ENCODE results near the gene GPR157. TPM values are rescaled to one million over a fixed set of nuclear protein-coding genes. Genes with fewer than 3 reads are reported as not detected.

GPR157 gene
- total RNA-seq, 2 donors from 2014 or later, result 5.9 to 7.5 TPM

- Mint-ChIP-seq H3K36me3 (ENCODE audit: insufficient read depth in 2 of 2) (no peaks in the 10 kb centered on the region), H3K27ac (no peak within 1 kb of the TSS), H3K27me3 (ENCODE audit: low read depth) (peaks cover 11% of the 10 kb centered on the region), H3K4me1 (ENCODE audit: low read depth) (peaks cover 20% of the 10 kb centered on the region), H3K9me3 (no peaks in the 10 kb centered on the region), H3K4me3 (no peak within 1 kb of the TSS)
- DNase-seq, result no peak
- peak in 1 of 2 donors; percentile 25 for ATAC-seq (replicated peaks in 1 of 2)
Observed at GRCh38 chr1:9069326-9070100, 59.4 kb downstream of the GPR157 start, which contains the start of gene SLC2A5. Gene SLC2A5 (minus strand): TSS chr1:9069635. CDS start chr1:9069536, 99 bp downstream.

GRCh38 chr1:9068981-9069325 is 59.9 kb downstream of the GPR157 start:
- no peak overlapping the region for H3K27ac Mint-ChIP-seq
- no peak for ATAC-seq (replicated peaks in 1 of 2)
- no peaks in the 10 kb centered on the region for H3K36me3 Mint-ChIP-seq (ENCODE audit: insufficient read depth in 2 of 2)
- H3K9me3 Mint-ChIP-seq, result no peaks in the 10 kb centered on the region
- DNase-seq, result no peak
- peaks cover 17% of the 10 kb centered on the region for H3K4me1 Mint-ChIP-seq (ENCODE audit: low read depth)
- H3K4me3 Mint-ChIP-seq, result no peak overlapping the region
- H3K27me3 Mint-ChIP-seq (ENCODE audit: low read depth), result peaks cover 11% of the 10 kb centered on the region

- no peak for DNase-seq
- no peak overlapping the region for H3K27ac Mint-ChIP-seq
- peaks cover 11% of the 10 kb centered on the region for H3K27me3 Mint-ChIP-seq (ENCODE audit: low read depth)
- no peaks in the 10 kb centered on the region for H3K36me3 Mint-ChIP-seq (ENCODE audit: insufficient read depth in 2 of 2)
- no peak overlapping the region for H3K4me3 Mint-ChIP-seq
- no peaks in the 10 kb centered on the region for H3K9me3 Mint-ChIP-seq
- H3K4me1 Mint-ChIP-seq (ENCODE audit: low read depth), result peaks cover 17% of the 10 kb centered on the region
- ATAC-seq (replicated peaks in 1 of 2), result no peak
Observed at GRCh38 chr1:9066945-9067807, 61.7 kb downstream of the GPR157 start.

- Mint-ChIP-seq H3K27me3 (ENCODE audit: low read depth) (peaks cover 11% of the 10 kb centered on the region), H3K27ac (no peak overlapping the region), H3K9me3 (no peaks in the 10 kb centered on the region), H3K36me3 (ENCODE audit: insufficient read depth in 2 of 2) (no peaks in the 10 kb centered on the region), H3K4me1 (ENCODE audit: low read depth) (peaks cover 17% of the 10 kb centered on the region), H3K4me3 (no peak overlapping the region)
- DNase-seq (no peak), ATAC-seq (replicated peaks in 1 of 2) (no peak)
Observed at GRCh38 chr1:9065213-9065751, 63.6 kb downstream of the GPR157 start.

GRCh38 chr1:9062846-9063245 is 66.1 kb downstream of the GPR157 start:
- Mint-ChIP-seq H3K4me3 (no peak overlapping the region), H3K4me1 (ENCODE audit: low read depth) (peaks cover 6% of the 10 kb centered on the region), H3K36me3 (ENCODE audit: insufficient read depth in 2 of 2) (no peaks in the 10 kb centered on the region), H3K9me3 (no peaks in the 10 kb centered on the region), H3K27me3 (ENCODE audit: low read depth) (no peaks in the 10 kb centered on the region), H3K27ac (no peak overlapping the region)
- DNase-seq, result no peak
- no peak for ATAC-seq (replicated peaks in 1 of 2)

- Mint-ChIP-seq H3K27ac (no peak overlapping the region), H3K4me3 (no peak overlapping the region), H3K27me3 (ENCODE audit: low read depth) (no peaks in the 10 kb centered on the region), H3K36me3 (ENCODE audit: insufficient read depth in 2 of 2) (no peaks in the 10 kb centered on the region), H3K9me3 (no peaks in the 10 kb centered on the region), H3K4me1 (ENCODE audit: low read depth) (peaks cover 1% of the 10 kb centered on the region)
- ATAC-seq (replicated peaks in 1 of 2) (no peak), DNase-seq (no peak)
Observed at GRCh38 chr1:9062021-9062471, 66.9 kb downstream of the GPR157 start.

GRCh38 chr1:9061252-9061960 is 67.5 kb downstream of the GPR157 start:
- no peaks in the 10 kb centered on the region for H3K4me1 Mint-ChIP-seq (ENCODE audit: low read depth)
- H3K36me3 Mint-ChIP-seq (ENCODE audit: insufficient read depth in 2 of 2), result no peaks in the 10 kb centered on the region
- no peak overlapping the region for H3K4me3 Mint-ChIP-seq
- no peaks in the 10 kb centered on the region for H3K9me3 Mint-ChIP-seq
- DNase-seq (no peak), ATAC-seq (replicated peaks in 1 of 2) (no peak)
- no peak overlapping the region for H3K27ac Mint-ChIP-seq
- no peaks in the 10 kb centered on the region for H3K27me3 Mint-ChIP-seq (ENCODE audit: low read depth)

- Mint-ChIP-seq H3K27ac (no peak overlapping the region), H3K4me1 (ENCODE audit: low read depth) (no peaks in the 10 kb centered on the region), H3K9me3 (no peaks in the 10 kb centered on the region), H3K27me3 (ENCODE audit: low read depth) (no peaks in the 10 kb centered on the region), H3K4me3 (no peak overlapping the region), H3K36me3 (ENCODE audit: insufficient read depth in 2 of 2) (no peaks in the 10 kb centered on the region)
- DNase-seq (no peak), ATAC-seq (replicated peaks in 1 of 2) (no peak)
Observed at GRCh38 chr1:9059891-9060744, 68.8 kb downstream of the GPR157 start.

GRCh38 chr1:9058465-9058864 is 70.4 kb downstream of the GPR157 start:
- no peak overlapping the region for H3K4me3 Mint-ChIP-seq
- no peaks in the 10 kb centered on the region for H3K4me1 Mint-ChIP-seq (ENCODE audit: low read depth)
- H3K27me3 Mint-ChIP-seq (ENCODE audit: low read depth), result no peaks in the 10 kb centered on the region
- H3K27ac Mint-ChIP-seq, result no peak overlapping the region
- ATAC-seq (replicated peaks in 1 of 2) (no peak), DNase-seq (no peak)
- no peaks in the 10 kb centered on the region for H3K36me3 Mint-ChIP-seq (ENCODE audit: insufficient read depth in 2 of 2)
- no peaks in the 10 kb centered on the region for H3K9me3 Mint-ChIP-seq

GRCh38 chr1:9057851-9058250 is 71.1 kb downstream of the GPR157 start:
- Mint-ChIP-seq H3K27ac (no peak overlapping the region), H3K27me3 (ENCODE audit: low read depth) (no peaks in the 10 kb centered on the region), H3K4me1 (ENCODE audit: low read depth) (no peaks in the 10 kb centered on the region), H3K4me3 (no peak overlapping the region), H3K36me3 (ENCODE audit: insufficient read depth in 2 of 2) (no peaks in the 10 kb centered on the region), H3K9me3 (no peaks in the 10 kb centered on the region)
- no peak for DNase-seq
- no peak for ATAC-seq (replicated peaks in 1 of 2)

- ATAC-seq (replicated peaks in 1 of 2) (peak in 1 of 2 donors; percentile 51), DNase-seq (no peak)
- H3K36me3 Mint-ChIP-seq (ENCODE audit: insufficient read depth in 2 of 2), result no peaks in the 10 kb centered on the region
- H3K4me3 Mint-ChIP-seq, result peak overlapping the region in 1 of 2 donors; percentile 13
- H3K27ac Mint-ChIP-seq, result no peak overlapping the region
- H3K27me3 Mint-ChIP-seq (ENCODE audit: low read depth), result no peaks in the 10 kb centered on the region
- H3K9me3 Mint-ChIP-seq, result no peaks in the 10 kb centered on the region
- H3K4me1 Mint-ChIP-seq (ENCODE audit: low read depth), result no peaks in the 10 kb centered on the region
Observed at GRCh38 chr1:9052272-9053049, 76.4 kb downstream of the GPR157 start.

Measured in activated T-cell treated with anti-CD3 and anti-CD28 coated beads, Interleukin-2, amount 50 U/mL, for 72 hours (primary cell).